ENCODE results near the gene PKNOX2.
A peak's percentile ranks its signal among the peaks of the same experiment; 100 is the strongest.

Gene PKNOX2

GRCh38 chr11:125299821-125300220, 135.3 kb downstream of the PKNOX2 start:
- no peak for TF ChIP-seq CTCF (IDR thresholded peaks at IDR 0.05; ENCODE audit: control insufficient read depth, insufficient read depth, low read depth, low read length, missing control alignments)
- no peak for DNase-seq (ENCODE audit: low read depth)
- no peak overlapping the region for H3K4me3 ChIP-seq (ENCODE audit: control insufficient read depth, low read depth, low read length)

GRCh38 chr11:125300791-125301218, 136.3 kb downstream of the PKNOX2 start:
- H3K4me3 ChIP-seq (ENCODE audit: control insufficient read depth, low read depth, low read length) = no peak overlapping the region
- peak; percentile 40 for DNase-seq (ENCODE audit: low read depth)
- no peak for TF ChIP-seq CTCF (IDR thresholded peaks at IDR 0.05; ENCODE audit: control insufficient read depth, insufficient read depth, low read depth, low read length, missing control alignments)

- H3K4me3 ChIP-seq (ENCODE audit: control insufficient read depth, low read depth, low read length) = no peak overlapping the region
- no peak for DNase-seq (ENCODE audit: low read depth)
- TF ChIP-seq CTCF (IDR thresholded peaks at IDR 0.05; ENCODE audit: control insufficient read depth, insufficient read depth, low read depth, low read length, missing control alignments) = no peak
Observed at GRCh38 chr11:125301346-125301745, 136.8 kb downstream of the PKNOX2 start.

GRCh38 chr11:125303186-125303585, 138.6 kb downstream of the PKNOX2 start:
- no peak for TF ChIP-seq CTCF (IDR thresholded peaks at IDR 0.05; ENCODE audit: control insufficient read depth, insufficient read depth, low read depth, low read length, missing control alignments)
- H3K4me3 ChIP-seq (ENCODE audit: control insufficient read depth, low read depth, low read length) = no peak overlapping the region
- DNase-seq (ENCODE audit: low read depth) = no peak

GRCh38 chr11:125303694-125304093, 139.1 kb downstream of the PKNOX2 start:
- H3K4me3 ChIP-seq (ENCODE audit: control insufficient read depth, low read depth, low read length) = no peak overlapping the region
- no peak for TF ChIP-seq CTCF (IDR thresholded peaks at IDR 0.05; ENCODE audit: control insufficient read depth, insufficient read depth, low read depth, low read length, missing control alignments)
- no peak for DNase-seq (ENCODE audit: low read depth)

GRCh38 chr11:125304136-125304535, 139.6 kb downstream of the PKNOX2 start:
- no peak for TF ChIP-seq CTCF (IDR thresholded peaks at IDR 0.05; ENCODE audit: control insufficient read depth, insufficient read depth, low read depth, low read length, missing control alignments)
- no peak overlapping the region for H3K4me3 ChIP-seq (ENCODE audit: control insufficient read depth, low read depth, low read length)
- DNase-seq (ENCODE audit: low read depth) = no peak

GRCh38 chr11:125304876-125305275, 140.3 kb downstream of the PKNOX2 start:
- TF ChIP-seq CTCF (IDR thresholded peaks at IDR 0.05; ENCODE audit: control insufficient read depth, insufficient read depth, low read depth, low read length, missing control alignments) = no peak
- H3K4me3 ChIP-seq (ENCODE audit: control insufficient read depth, low read depth, low read length) = no peak overlapping the region
- no peak for DNase-seq (ENCODE audit: low read depth)
